Kidney epithelial cell (primary cell): Measurements from ENCODE around the gene PLXNC1. TPM values are rescaled to one million over a fixed set of nuclear protein-coding genes. Genes with fewer than 3 reads are reported as not detected.
A peak's percentile ranks its signal among the peaks of the same experiment; 100 is the strongest.

Experiments
- DNase-seq: peaks from one replicate; pipeline ENCODE4 v3.0.0-alpha.2; 2010; ENCODE audit warnings: low read depth
- H3K27me3 ChIP-seq: 2 replicates; pipeline ENCODE4 v1.6.0; 2011; ENCODE audit warnings: low read length; ENCODE audit not compliant: control insufficient read depth, insufficient read depth
- H3K36me3 ChIP-seq: 2 replicates; pipeline ENCODE4 v1.5.1; 2011; ENCODE audit warnings: low read length; ENCODE audit not compliant: control insufficient read depth, insufficient read depth
- H3K4me3 ChIP-seq: 2 replicates; pipeline ENCODE4 v1.5.1; 2011; ENCODE audit warnings: low read depth, mild to moderate bottlenecking, control low read depth, low read length
- CTCF ChIP-seq: IDR thresholded peaks from 2 replicates; pipeline ENCODE4 v1.5.1; 2011; ENCODE audit warnings: mild to moderate bottlenecking, moderate library complexity, low read length, control low read depth, inconsistent platforms; ENCODE audit not compliant: insufficient read depth, poor library complexity, severe bottlenecking
- total RNA-seq: library from RNA; depleted of rRNA; stranded (reverse); fragments of >200 nt; gene quantifications from 2 replicates; pipeline ENCODE4 v1.2.3, GENCODE V29; 2015

PLXNC1 gene
- total RNA-seq, 1 donor from 2014 or later, result 0.21 TPM

GRCh38 chr12:94320109-94320508 is 171.7 kb downstream of the PLXNC1 start:
- H3K27me3 ChIP-seq, result no peaks in the 10 kb centered on the region
- TF ChIP-seq CTCF, result no peak
- H3K4me3 ChIP-seq, result no peak overlapping the region
- DNase-seq, result no peak
- H3K36me3 ChIP-seq, result no peaks in the 10 kb centered on the region

GRCh38 chr12:94322346-94322745 is 174.0 kb downstream of the PLXNC1 start:
- no peak overlapping the region for H3K4me3 ChIP-seq
- no peak for TF ChIP-seq CTCF
- DNase-seq, result no peak

GRCh38 chr12:94326234-94326633 is 177.9 kb downstream of the PLXNC1 start:
- no peak overlapping the region for H3K4me3 ChIP-seq
- DNase-seq, result no peak
- H3K27me3 ChIP-seq, result no peaks in the 10 kb centered on the region
- TF ChIP-seq CTCF, result no peak
- H3K36me3 ChIP-seq, result no peaks in the 10 kb centered on the region

More at GRCh38 chr12:94322346-94322745, 174.0 kb downstream of the PLXNC1 start:
- Histone ChIP-seq H3K36me3 (no peaks in the 10 kb centered on the region), H3K27me3 (no peaks in the 10 kb centered on the region)

GRCh38 chr12:94326727-94327126 is 178.3 kb downstream of the PLXNC1 start:
- TF ChIP-seq CTCF, result no peak
- no peaks in the 10 kb centered on the region for H3K27me3 ChIP-seq

GRCh38 chr12:94327809-94328208 is 179.4 kb downstream of the PLXNC1 start:
- Histone ChIP-seq H3K4me3 (no peak overlapping the region), H3K36me3 (no peaks in the 10 kb centered on the region), H3K27me3 (no peaks in the 10 kb centered on the region)
- DNase-seq, result no peak
- no peak for TF ChIP-seq CTCF

More at GRCh38 chr12:94326727-94327126, 178.3 kb downstream of the PLXNC1 start:
- no peaks in the 10 kb centered on the region for H3K36me3 ChIP-seq
- DNase-seq, result peak; percentile 45
- no peak overlapping the region for H3K4me3 ChIP-seq

GRCh38 chr12:94329366-94329765 is 181.0 kb downstream of the PLXNC1 start:
- H3K27me3 ChIP-seq, result no peaks in the 10 kb centered on the region
- H3K4me3 ChIP-seq, result no peak overlapping the region
- no peak for TF ChIP-seq CTCF
- no peaks in the 10 kb centered on the region for H3K36me3 ChIP-seq
- DNase-seq, result no peak
